ENCODE results near the gene ACOXL. TPM values are rescaled to one million over a fixed set of nuclear protein-coding genes. Genes with fewer than 3 reads are reported as not detected.

ACOXL gene
- total RNA-seq, 1 donor from 2014 or later = 1.1 TPM

DNA sequence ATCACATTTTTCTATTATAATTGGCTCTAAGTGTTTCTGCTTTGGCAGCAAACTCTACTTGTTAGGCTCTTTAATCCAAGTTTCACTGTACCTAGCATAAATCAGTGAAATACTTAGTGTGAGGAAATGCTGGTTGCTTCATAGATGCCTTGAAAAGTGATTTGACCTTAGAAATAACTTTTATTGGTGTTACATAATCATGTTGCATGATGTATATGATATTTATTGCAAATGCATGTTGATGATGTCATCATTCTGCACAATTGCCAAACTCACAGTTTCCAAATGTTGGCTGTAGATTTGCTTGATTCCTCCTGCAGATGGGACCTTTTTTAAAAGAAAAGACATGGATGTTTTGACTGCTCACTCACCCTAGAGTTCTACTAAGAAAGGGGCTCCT, 250.8 kb downstream of the ACOXL start:
- no peaks in the 10 kb centered on the region for H3K9me3 Mint-ChIP-seq
- H3K36me3 Mint-ChIP-seq (ENCODE audit: low read depth) = no peaks in the 10 kb centered on the region
- intact Hi-C loops (cut with micrococcal nuclease) = no loop called here
- no peak for DNase-seq (ENCODE audit: low spot score)
- H3K27me3 Mint-ChIP-seq (ENCODE audit: insufficient read depth) = peaks cover 12% of the 10 kb centered on the region
- H3K4me3 Mint-ChIP-seq = no peak overlapping the region
- no peak overlapping the region for H3K27ac Mint-ChIP-seq
- H3K4me1 Mint-ChIP-seq (ENCODE audit: low read depth) = no peaks in the 10 kb centered on the region

DNA sequence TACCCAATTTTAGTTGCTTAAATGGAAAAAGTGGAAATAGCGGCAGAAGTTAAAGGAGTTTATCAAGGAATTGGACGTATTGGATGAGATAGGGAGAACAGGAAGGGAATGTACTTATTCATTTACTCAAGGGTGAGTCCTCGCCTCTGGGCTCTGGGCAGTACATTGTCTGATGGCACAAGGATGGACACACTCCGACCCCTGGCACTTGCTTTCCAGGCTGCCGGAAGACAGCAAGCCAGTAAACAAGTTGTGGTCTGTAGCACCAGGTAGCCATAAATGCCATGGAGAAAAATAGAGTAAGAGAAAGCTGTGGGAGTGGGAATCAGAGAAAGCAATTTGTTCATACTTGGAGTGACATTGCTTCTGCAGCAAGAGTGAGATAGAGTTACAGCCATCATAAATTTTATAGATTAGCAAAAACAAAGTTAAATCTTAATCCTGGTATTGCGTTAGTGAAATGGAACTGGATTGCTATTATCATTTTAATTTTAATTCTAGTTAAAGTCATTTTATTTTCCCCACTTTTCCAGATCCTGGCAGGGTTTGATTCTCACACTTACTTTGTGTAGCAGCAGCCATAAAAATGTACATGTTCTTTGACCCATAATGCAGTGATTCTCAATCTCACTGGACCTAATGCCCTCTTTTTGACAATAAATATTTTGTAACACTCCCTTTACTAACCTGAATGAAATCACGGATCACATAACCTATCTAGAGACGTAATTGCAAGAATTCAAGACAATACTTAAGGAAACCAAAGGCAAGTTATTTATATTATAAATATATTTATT, 252.5 kb downstream of the ACOXL start:
- intact Hi-C loops (cut with micrococcal nuclease) = no loop called here
- DNase-seq (ENCODE audit: low spot score) = no peak
- H3K9me3 Mint-ChIP-seq = no peaks in the 10 kb centered on the region
- H3K4me1 Mint-ChIP-seq (ENCODE audit: low read depth) = no peaks in the 10 kb centered on the region
- H3K4me3 Mint-ChIP-seq = no peak overlapping the region
- H3K36me3 Mint-ChIP-seq (ENCODE audit: low read depth) = no peaks in the 10 kb centered on the region
- no peak overlapping the region for H3K27ac Mint-ChIP-seq
- peaks cover 21% of the 10 kb centered on the region for H3K27me3 Mint-ChIP-seq (ENCODE audit: insufficient read depth)

GRCh38 chr2:110990440-110990839, 258.1 kb downstream of the ACOXL start:
- Mint-ChIP-seq H3K9me3 (peaks cover 7% of the 10 kb centered on the region), H3K27ac (no peak overlapping the region), H3K36me3 (ENCODE audit: low read depth) (no peaks in the 10 kb centered on the region), H3K27me3 (ENCODE audit: insufficient read depth) (peaks cover 39% of the 10 kb centered on the region), H3K4me1 (ENCODE audit: low read depth) (no peaks in the 10 kb centered on the region), H3K4me3 (no peak overlapping the region)
- DNase-seq (ENCODE audit: low spot score) = no peak
- intact Hi-C loops (cut with micrococcal nuclease) = no loop called here

DNA sequence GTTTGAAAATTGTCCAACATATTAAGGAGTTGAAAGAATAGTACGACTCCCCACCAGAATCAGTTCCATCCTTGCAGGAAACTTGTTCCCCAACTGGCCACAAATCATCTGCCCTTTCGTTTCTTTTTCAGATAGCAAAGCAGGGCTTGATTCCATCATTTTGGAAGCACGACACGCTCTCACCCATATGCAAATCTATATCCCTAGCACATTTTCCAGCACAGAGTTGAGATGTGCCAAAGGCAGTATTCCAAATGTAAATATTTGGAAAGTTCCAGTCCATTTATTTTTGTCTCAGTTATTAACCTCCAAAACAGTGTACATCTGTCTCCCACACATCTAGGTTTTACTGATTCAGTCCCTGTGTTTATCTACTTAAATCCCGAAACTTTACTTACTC, 259.5 kb downstream of the ACOXL start:
- no peaks in the 10 kb centered on the region for H3K4me1 Mint-ChIP-seq (ENCODE audit: low read depth)

DNA sequence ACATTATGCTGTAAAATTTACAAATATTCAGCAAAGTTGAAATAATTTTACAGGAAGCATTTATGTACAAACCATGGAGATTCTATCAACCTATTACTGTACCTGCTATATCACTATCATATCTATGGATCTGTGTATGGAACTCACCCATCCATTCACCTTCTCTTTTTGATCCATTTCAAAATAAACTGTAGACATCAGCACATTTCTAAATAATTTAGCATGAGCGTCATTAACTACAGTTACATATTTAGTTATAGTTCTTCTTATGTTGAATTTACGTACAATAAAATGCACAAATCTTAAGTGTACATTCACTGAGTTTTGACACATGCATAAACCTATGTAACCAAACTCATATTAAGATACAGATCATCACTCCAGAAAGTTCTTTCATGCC, 260.5 kb downstream of the ACOXL start:
- peaks cover 54% of the 10 kb centered on the region for H3K27me3 Mint-ChIP-seq (ENCODE audit: insufficient read depth)
- no peak for DNase-seq (ENCODE audit: low spot score)
- H3K9me3 Mint-ChIP-seq = peaks cover 7% of the 10 kb centered on the region
- no peak overlapping the region for H3K4me3 Mint-ChIP-seq
- H3K27ac Mint-ChIP-seq = no peak overlapping the region
- H3K36me3 Mint-ChIP-seq (ENCODE audit: low read depth) = no peaks in the 10 kb centered on the region
- H3K4me1 Mint-ChIP-seq (ENCODE audit: low read depth) = no peaks in the 10 kb centered on the region
- intact Hi-C loops (cut with micrococcal nuclease) = no loop called here

More for the DNA sequence above, 259.5 kb downstream of the ACOXL start:
- intact Hi-C loops (cut with micrococcal nuclease) = no loop called here
- Mint-ChIP-seq H3K27ac (no peak overlapping the region), H3K9me3 (peaks cover 7% of the 10 kb centered on the region), H3K4me3 (no peak overlapping the region), H3K27me3 (ENCODE audit: insufficient read depth) (peaks cover 48% of the 10 kb centered on the region), H3K36me3 (ENCODE audit: low read depth) (no peaks in the 10 kb centered on the region)
- no peak for DNase-seq (ENCODE audit: low spot score)

DNA sequence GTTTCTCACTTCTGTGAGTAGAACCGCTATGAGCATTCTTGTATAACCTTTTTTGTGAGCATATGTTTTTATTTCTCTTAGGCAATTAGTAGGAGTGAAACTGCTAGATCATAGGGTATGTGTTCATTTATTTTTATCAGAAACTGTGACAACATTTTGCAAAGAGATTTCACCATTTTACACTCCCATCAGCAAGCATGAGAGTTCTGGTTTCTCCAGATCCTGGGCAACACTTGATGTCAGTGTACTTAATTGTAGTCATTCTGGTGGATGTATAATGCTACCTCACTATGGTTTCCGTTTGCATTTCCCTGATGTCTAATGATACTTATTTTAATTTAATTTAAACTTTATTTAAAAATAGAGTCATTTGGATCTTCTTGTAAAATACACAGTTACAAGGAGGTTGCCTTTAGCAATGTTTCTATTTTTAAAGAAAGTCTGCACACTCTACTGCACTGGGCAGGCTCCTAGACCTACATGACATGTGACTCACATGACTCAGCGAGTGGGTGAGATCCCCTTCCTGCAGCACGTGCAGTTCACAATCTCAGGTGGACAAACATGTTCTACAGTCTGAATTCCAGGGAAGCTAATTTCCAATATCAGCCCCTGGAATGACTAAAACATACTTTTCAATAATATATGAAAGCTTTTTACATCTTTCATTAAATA, 261.3 kb downstream of the ACOXL start:
- intact Hi-C loops (cut with micrococcal nuclease) = no loop called here
- no peak for DNase-seq (ENCODE audit: low spot score)
- Mint-ChIP-seq H3K9me3 (peaks cover 7% of the 10 kb centered on the region), H3K4me3 (no peak overlapping the region), H3K4me1 (ENCODE audit: low read depth) (no peaks in the 10 kb centered on the region), H3K27ac (no peak overlapping the region), H3K27me3 (ENCODE audit: insufficient read depth) (peaks cover 50% of the 10 kb centered on the region), H3K36me3 (ENCODE audit: low read depth) (no peaks in the 10 kb centered on the region)

GRCh38 chr2:110994250-110994961, 262.0 kb downstream of the ACOXL start:
- H3K9me3 Mint-ChIP-seq = peaks cover 7% of the 10 kb centered on the region
- peaks cover 52% of the 10 kb centered on the region for H3K27me3 Mint-ChIP-seq (ENCODE audit: insufficient read depth)
- no peaks in the 10 kb centered on the region for H3K4me1 Mint-ChIP-seq (ENCODE audit: low read depth)
- intact Hi-C loops (cut with micrococcal nuclease) = no loop called here
- no peak overlapping the region for H3K4me3 Mint-ChIP-seq
- H3K36me3 Mint-ChIP-seq (ENCODE audit: low read depth) = no peaks in the 10 kb centered on the region
- no peak overlapping the region for H3K27ac Mint-ChIP-seq
- DNase-seq (ENCODE audit: low spot score) = no peak

- no peak for DNase-seq (ENCODE audit: low spot score)
- H3K9me3 Mint-ChIP-seq = peaks cover 7% of the 10 kb centered on the region
- intact Hi-C loops (cut with micrococcal nuclease) = no loop called here
- H3K27ac Mint-ChIP-seq = no peak overlapping the region
- H3K4me3 Mint-ChIP-seq = no peak overlapping the region
- no peaks in the 10 kb centered on the region for H3K36me3 Mint-ChIP-seq (ENCODE audit: low read depth)
- no peaks in the 10 kb centered on the region for H3K4me1 Mint-ChIP-seq (ENCODE audit: low read depth)
- H3K27me3 Mint-ChIP-seq (ENCODE audit: insufficient read depth) = peaks cover 60% of the 10 kb centered on the region
These were observed 263.5 kb downstream of the ACOXL start for GRCh38 chr2:110995911-110996310.

GRCh38 chr2:110997331-110998045, 265.1 kb downstream of the ACOXL start:
- Mint-ChIP-seq H3K4me1 (ENCODE audit: low read depth) (no peaks in the 10 kb centered on the region), H3K27ac (no peak overlapping the region), H3K27me3 (ENCODE audit: insufficient read depth) (peaks cover 58% of the 10 kb centered on the region), H3K36me3 (ENCODE audit: low read depth) (no peaks in the 10 kb centered on the region), H3K4me3 (no peak overlapping the region), H3K9me3 (no peaks in the 10 kb centered on the region)
- intact Hi-C loops (cut with micrococcal nuclease) = no loop called here
- no peak for DNase-seq (ENCODE audit: low spot score)

DNA sequence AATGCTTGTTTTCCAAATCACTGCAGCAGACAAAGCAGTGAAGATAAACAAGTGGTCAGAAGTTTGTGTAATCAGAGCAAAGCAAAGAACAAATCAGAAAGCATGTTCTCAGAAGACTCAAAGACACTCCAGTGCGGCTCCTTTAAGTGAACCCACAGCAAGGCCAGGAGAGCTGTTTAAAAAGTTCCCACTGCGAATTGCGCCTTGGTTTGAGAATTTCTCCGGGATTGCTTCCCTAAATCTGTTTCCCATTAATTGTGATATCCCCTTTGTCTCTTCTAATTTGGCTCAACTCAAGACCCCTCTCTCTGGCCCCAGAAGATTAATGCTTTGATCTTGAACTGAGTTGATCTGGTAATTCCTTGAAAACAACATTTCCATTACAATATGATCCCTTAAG, 265.9 kb downstream of the ACOXL start:
- Mint-ChIP-seq H3K4me3 (no peak overlapping the region), H3K27me3 (ENCODE audit: insufficient read depth) (peaks cover 54% of the 10 kb centered on the region), H3K36me3 (ENCODE audit: low read depth) (no peaks in the 10 kb centered on the region), H3K9me3 (no peaks in the 10 kb centered on the region), H3K27ac (no peak overlapping the region), H3K4me1 (ENCODE audit: low read depth) (no peaks in the 10 kb centered on the region)
- no peak for DNase-seq (ENCODE audit: low spot score)
- intact Hi-C loops (cut with micrococcal nuclease) = no loop called here

DNA sequence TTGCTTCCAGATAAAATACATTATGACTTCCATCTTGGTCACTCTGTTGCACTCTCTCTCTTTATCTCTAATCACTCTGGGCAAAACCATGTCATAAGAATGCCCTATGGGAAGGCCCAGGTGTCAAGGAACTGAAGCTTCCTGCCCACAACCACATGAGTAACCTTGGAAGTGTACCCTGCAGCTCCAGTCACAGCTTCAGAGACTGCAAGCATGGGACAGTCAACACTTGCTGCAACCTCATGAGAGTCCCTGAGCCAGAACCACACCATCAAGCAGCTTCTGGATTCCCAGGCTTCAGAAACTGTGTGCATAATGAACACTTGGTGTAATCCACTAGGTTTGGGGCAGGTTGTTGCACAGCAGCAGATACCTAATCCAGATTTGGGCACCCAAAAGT, 267.3 kb downstream of the ACOXL start:
- Mint-ChIP-seq H3K9me3 (no peaks in the 10 kb centered on the region), H3K4me3 (no peak overlapping the region), H3K27me3 (ENCODE audit: insufficient read depth) (peaks cover 49% of the 10 kb centered on the region), H3K4me1 (ENCODE audit: low read depth) (no peaks in the 10 kb centered on the region), H3K27ac (no peak overlapping the region), H3K36me3 (ENCODE audit: low read depth) (no peaks in the 10 kb centered on the region)
- intact Hi-C loops (cut with micrococcal nuclease) = no loop called here
- DNase-seq (ENCODE audit: low spot score) = no peak

- intact Hi-C loops (cut with micrococcal nuclease) = no loop called here
- H3K27me3 Mint-ChIP-seq (ENCODE audit: insufficient read depth) = peaks cover 53% of the 10 kb centered on the region
- H3K27ac Mint-ChIP-seq = no peak overlapping the region
- H3K36me3 Mint-ChIP-seq (ENCODE audit: low read depth) = no peaks in the 10 kb centered on the region
- H3K4me1 Mint-ChIP-seq (ENCODE audit: low read depth) = no peaks in the 10 kb centered on the region
- H3K9me3 Mint-ChIP-seq = no peaks in the 10 kb centered on the region
- H3K4me3 Mint-ChIP-seq = no peak overlapping the region
- DNase-seq (ENCODE audit: low spot score) = no peak
These were observed 272.9 kb downstream of the ACOXL start for GRCh38 chr2:111005307-111005706.

All from activated T-helper 1 cell treated with anti-CD3 and anti-CD28 coated beads, Interleukin-12 subunit alpha, Interleukin-12 subunit beta, Interleukin-2, Interleukin-4 antibody, amounts not matched to agents 30 ng/mL and 10 ng/mL and 1 ng/mL, durations not matched to agents 14 hours and 24 hours and 36 hours (primary cell).